ENCODE results near the gene HEATR5A. TPM values are rescaled to one million over a fixed set of nuclear protein-coding genes. Genes with fewer than 3 reads are reported as not detected.
A peak's percentile ranks its signal among the peaks of the same experiment; 100 is the strongest.

Gene HEATR5A
- polyA plus RNA-seq, 2 of the 4 experiments (the other 2 are of a cell fraction): 29.5 to 49.5 TPM

- 13% methylated on average over 41 of the region's 70 CpGs for WGBS (ENCODE audit: missing lambda C conversion rate)
- peak within 1 kb of the TSS; percentile 85 for H3K4me2 ChIP-seq
- peak within 1 kb of the TSS; percentile 70 for H3K4me3 ChIP-seq
- DNase-seq (ENCODE audit: low read depth in 1 of 2, low spot score in 1 of 2) (peak; percentile 81 to 96), FAIRE-seq (no peak), ATAC-seq (peak; percentile 99)
- H3K4me1 ChIP-seq: peaks cover 21% of the 10 kb centered on the region
- TF ChIP-seq RFX5 (IDR thresholded peaks at IDR 0.05) (peak; percentile 27; the same call in 1 of the 2 replicates), ELK1 (IDR thresholded peaks at IDR 0.05; ENCODE audit: low read depth, low read length) (no peak), CBX8 (IDR thresholded peaks at IDR 0.05) (no peak), MAX (IDR thresholded peaks at IDR 0.05) (peak; percentile 91), ATOH8 (CRISPR knock-in tag; IDR thresholded peaks at IDR 0.05; ENCODE audit: low read depth) (no peak), RAD21 (conservative IDR thresholded peaks at IDR 0.05 in 1 of 2, IDR thresholded peaks at IDR 0.05 in 1 of 2) (no peak), POLR2A (IDR thresholded peaks at IDR 0.05; ENCODE audit: low read length) (peak; percentile 96), PBX3 (IDR thresholded peaks at IDR 0.05) (no peak), PHF8 (IDR thresholded peaks at IDR 0.05; ENCODE audit: borderline replicate concordance, low read depth) (peak; percentile 95), MAFK (IDR thresholded peaks at IDR 0.05; ENCODE audit: partially characterized antibody) (no peak), MAZ (IDR thresholded peaks at IDR 0.05; ENCODE audit: borderline replicate concordance, low read depth, low read length) (peak; percentile 48; the same call in 1 of the 2 replicates), E2F6 (IDR thresholded peaks at IDR 0.05; ENCODE audit: borderline replicate concordance, low read depth) (0 out of 2 replicates have a peak, but pooled peaks have one; percentile 18), MYC (IDR thresholded peaks at IDR 0.05; ENCODE audit: borderline replicate concordance, low read length) (peak; percentile 38; the same call in 1 of the 2 replicates), JUN (IDR thresholded peaks at IDR 0.05) (peak; percentile 70 to 96; a peak in 4 of 5 replicates), BCL3 (IDR thresholded peaks at IDR 0.05) (peak; percentile 87)
- ChIA-PET POLR2A (interaction anchor here (1.0 to 2.8 kb wide), 12 partner anchors 9 to 798 kb away, joined by 3 to 36 read pairs (median 4); partner anchors contain the start of genes ARHGAP5, HEATR5A, HECTD1 and RNU6-8), CTCF (interaction anchor here (0.7 to 1.8 kb wide), 3 partner anchors 30 to 797 kb away, joined by 3 to 5 read pairs (median 4); partner anchors contain the start of gene GPR33)
- H3K27ac ChIP-seq: peak within 1 kb of the TSS; percentile 95 to 97
- no peaks in the 10 kb centered on the region for H3K9me3 ChIP-seq
Observed at GRCh38 chr14:31456841-31457664, 36.7 kb upstream of the HEATR5A start, which contains the start of gene DTD2. DTD2 (minus strand) TSS chr14:31457506; CDS start chr14:31457393, 113 bp downstream.

- TF ChIP-seq RAD21 (conservative IDR thresholded peaks at IDR 0.05 in 1 of 2, IDR thresholded peaks at IDR 0.05 in 1 of 2): peak; percentile 66 to 73
- no peak for TF ChIP-seq EP300 (IDR thresholded peaks at IDR 0.05)
- no peak for TF ChIP-seq HDAC2 (IDR thresholded peaks at IDR 0.05)
- peak; percentile 61 for TF ChIP-seq CTCF (IDR thresholded peaks at IDR 0.05)
- peak; percentile 63 for TF ChIP-seq SMC3 (IDR thresholded peaks at IDR 0.05)
- peak; percentile 81 for FAIRE-seq
- peak; percentile 78 to 83 for ATAC-seq
- H3K4me1 ChIP-seq: peaks cover 30% of the 10 kb centered on the region
- POLR2A ChIA-PET: interaction anchor here (1.4 to 2.6 kb wide), 2 partner anchors 30 to 626 kb away, joined by 3 to 33 read pairs; partner anchors contain the start of gene HEATR5A
- H3K27ac ChIP-seq: peak overlapping the region in 1 of 2 experiments; percentile 5; a peak in 1 of 6 replicates
- H3K9me3 ChIP-seq: no peaks in the 10 kb centered on the region
- 9% methylated on average over 2 of the region's 2 CpGs for WGBS (ENCODE audit: missing lambda C conversion rate)
- DNase-seq (ENCODE audit: low read depth in 1 of 2, low spot score in 1 of 2): peak; percentile 33 to 56
- CTCF ChIA-PET: interaction anchor here (0.6 to 2.2 kb wide), 16 partner anchors 13 to 795 kb away, joined by 3 to 14 read pairs (median 4); partner anchors contain the start of genes HEATR5A and HECTD1
- H3K4me2 ChIP-seq: peak overlapping the region; percentile 14; the same call in 1 of the 3 replicates
- no peak overlapping the region for H3K4me3 ChIP-seq
Observed at GRCh38 chr14:31449971-31450610, 29.7 kb upstream of the HEATR5A start.
